Muscle layer of colon (tissue), 2 donors: ENCODE data around the gene LCLAT1.
"Not testable (repeated sequence)": the region's sequence is repeated elsewhere in the genome, so short reads cannot be mapped to it uniquely, and the experiment has no call there.

ENCODE experiments used
- H3K27ac ChIP-seq: one replicate; pipeline ENCODE4 v1.7.0; 2013; ENCODE audit warnings: low read depth, mild to moderate bottlenecking, low read length, moderate library complexity
- H3K27me3 ChIP-seq, 2 donors: one replicate each; pipeline ENCODE4 v1.7.0; 2013; ENCODE audit warnings: low read length in 2 of 2, mild to moderate bottlenecking in 2 of 2; ENCODE audit not compliant: insufficient read depth in 2 of 2, control insufficient read depth in 1 of 2
- H3K36me3 ChIP-seq: one replicate; pipeline ENCODE4 v1.7.0; 2013; ENCODE audit warnings: mild to moderate bottlenecking, low read length; ENCODE audit not compliant: insufficient read depth
- H3K4me1 ChIP-seq: one replicate; pipeline ENCODE4 v1.7.0; 2013; ENCODE audit warnings: mild to moderate bottlenecking, low read length; ENCODE audit not compliant: insufficient read depth
- H3K4me3 ChIP-seq, 2 donors: one replicate each; pipeline ENCODE4 v1.7.0; 2013; ENCODE audit warnings: low read length in 2 of 2, low read depth in 1 of 2, mild to moderate bottlenecking in 1 of 2, moderate library complexity in 1 of 2
- H3K9ac ChIP-seq: one replicate; pipeline ENCODE4 v1.7.0; 2013; ENCODE audit warnings: low read length
- H3K9me3 ChIP-seq: one replicate; pipeline ENCODE4 v1.7.0; 2013; ENCODE audit warnings: mild to moderate bottlenecking, low read length
- donor health status: abdominal sarcoma.
- donor health status: Adenocarcinoma of cecum.

Gene LCLAT1

GRCh38 chr2:30614227-30614626, 167.2 kb downstream of the LCLAT1 start:
- H3K27me3 ChIP-seq, H3K9me3 ChIP-seq, H3K27ac ChIP-seq, H3K36me3 ChIP-seq, H3K9ac ChIP-seq, H3K4me3 ChIP-seq, H3K4me1 ChIP-seq: not testable (repeated sequence)

- H3K4me3 ChIP-seq = no peak overlapping the region
- no peak overlapping the region for H3K27ac ChIP-seq
- peaks cover 5% of the 10 kb centered on the region for H3K4me1 ChIP-seq
- H3K36me3 ChIP-seq = no peaks in the 10 kb centered on the region
- H3K27me3 ChIP-seq = no peaks in the 10 kb centered on the region
- no peak overlapping the region for H3K9ac ChIP-seq
- H3K9me3 ChIP-seq = no peaks in the 10 kb centered on the region
These were observed 168.9 kb downstream of the LCLAT1 start for GRCh38 chr2:30615926-30616325.

- H3K36me3 ChIP-seq = no peaks in the 10 kb centered on the region
- H3K27me3 ChIP-seq = no peaks in the 10 kb centered on the region
- H3K4me1 ChIP-seq = no peaks in the 10 kb centered on the region
- no peak overlapping the region for H3K4me3 ChIP-seq
- H3K9ac ChIP-seq = no peak overlapping the region
- no peak overlapping the region for H3K27ac ChIP-seq
- no peaks in the 10 kb centered on the region for H3K9me3 ChIP-seq
These were observed 173.1 kb downstream of the LCLAT1 start for GRCh38 chr2:30620102-30620501.

- H3K4me3 ChIP-seq = no peak overlapping the region
- no peaks in the 10 kb centered on the region for H3K4me1 ChIP-seq
- H3K9ac ChIP-seq = no peak overlapping the region
- no peaks in the 10 kb centered on the region for H3K36me3 ChIP-seq
- H3K9me3 ChIP-seq = no peaks in the 10 kb centered on the region
- no peaks in the 10 kb centered on the region for H3K27me3 ChIP-seq
- H3K27ac ChIP-seq = no peak overlapping the region
These were observed 174.8 kb downstream of the LCLAT1 start for GRCh38 chr2:30621836-30622235.

GRCh38 chr2:30622452-30622851, 175.4 kb downstream of the LCLAT1 start:
- Histone ChIP-seq H3K36me3 (no peaks in the 10 kb centered on the region), H3K4me3 (no peak overlapping the region), H3K27me3 (no peaks in the 10 kb centered on the region), H3K4me1 (no peaks in the 10 kb centered on the region), H3K9me3 (no peaks in the 10 kb centered on the region), H3K9ac (no peak overlapping the region), H3K27ac (no peak overlapping the region)

GRCh38 chr2:30625276-30625675, 178.2 kb downstream of the LCLAT1 start:
- no peak overlapping the region for H3K27ac ChIP-seq
- no peak overlapping the region for H3K4me3 ChIP-seq
- no peak overlapping the region for H3K9ac ChIP-seq
- H3K9me3 ChIP-seq = no peaks in the 10 kb centered on the region
- H3K27me3 ChIP-seq = no peaks in the 10 kb centered on the region
- H3K36me3 ChIP-seq = no peaks in the 10 kb centered on the region
- H3K4me1 ChIP-seq = no peaks in the 10 kb centered on the region

- Histone ChIP-seq H3K9ac (no peak overlapping the region), H3K36me3 (no peaks in the 10 kb centered on the region), H3K4me1 (no peaks in the 10 kb centered on the region), H3K27ac (no peak overlapping the region), H3K27me3 (no peaks in the 10 kb centered on the region), H3K9me3 (no peaks in the 10 kb centered on the region), H3K4me3 (no peak overlapping the region)
These were observed 178.7 kb downstream of the LCLAT1 start for GRCh38 chr2:30625701-30626100.

GRCh38 chr2:30626397-30626796, 179.4 kb downstream of the LCLAT1 start:
- Histone ChIP-seq H3K36me3 (no peaks in the 10 kb centered on the region), H3K27ac (no peak overlapping the region), H3K9ac (no peak overlapping the region), H3K4me1 (peaks cover 5% of the 10 kb centered on the region), H3K9me3 (no peaks in the 10 kb centered on the region), H3K27me3 (no peaks in the 10 kb centered on the region), H3K4me3 (no peak overlapping the region)

- H3K9ac ChIP-seq = no peak overlapping the region
- H3K27ac ChIP-seq = no peak overlapping the region
- H3K27me3 ChIP-seq = no peaks in the 10 kb centered on the region
- H3K4me1 ChIP-seq = peaks cover 5% of the 10 kb centered on the region
- H3K36me3 ChIP-seq = no peaks in the 10 kb centered on the region
- H3K4me3 ChIP-seq = no peak overlapping the region
- no peaks in the 10 kb centered on the region for H3K9me3 ChIP-seq
These were observed 180.1 kb downstream of the LCLAT1 start for GRCh38 chr2:30627151-30627550.

- Histone ChIP-seq H3K9me3 (no peaks in the 10 kb centered on the region), H3K4me1 (peaks cover 5% of the 10 kb centered on the region), H3K4me3 (no peak overlapping the region), H3K27ac (no peak overlapping the region), H3K27me3 (no peaks in the 10 kb centered on the region), H3K9ac (no peak overlapping the region), H3K36me3 (no peaks in the 10 kb centered on the region)
These were observed 181.3 kb downstream of the LCLAT1 start for GRCh38 chr2:30628341-30628740.

GRCh38 chr2:30629866-30630265, 182.8 kb downstream of the LCLAT1 start:
- H3K36me3 ChIP-seq = no peaks in the 10 kb centered on the region
- H3K27me3 ChIP-seq = no peaks in the 10 kb centered on the region
- no peak overlapping the region for H3K27ac ChIP-seq
- no peak overlapping the region for H3K9ac ChIP-seq
- no peak overlapping the region for H3K4me3 ChIP-seq
- no peaks in the 10 kb centered on the region for H3K9me3 ChIP-seq
- peaks cover 5% of the 10 kb centered on the region for H3K4me1 ChIP-seq

- H3K27me3 ChIP-seq = no peaks in the 10 kb centered on the region
- no peak overlapping the region for H3K27ac ChIP-seq
- peaks cover 5% of the 10 kb centered on the region for H3K4me1 ChIP-seq
- H3K9ac ChIP-seq = no peak overlapping the region
- no peak overlapping the region for H3K4me3 ChIP-seq
- H3K9me3 ChIP-seq = no peaks in the 10 kb centered on the region
- H3K36me3 ChIP-seq = no peaks in the 10 kb centered on the region
These were observed 184.1 kb downstream of the LCLAT1 start for GRCh38 chr2:30631051-30631671.
